IMR-90 (cell line): ENCODE results near the gene UXS1. TPM values are rescaled to one million over a fixed set of nuclear protein-coding genes. Genes with fewer than 3 reads are reported as not detected.

Experiments
- ATAC-seq: fragments of 200-7000 bp; cut with Tn5 transposase; 2 replicates; pipeline ENCODE4 v1.9.1; 2020; ENCODE audit warnings: low read depth, mild to moderate bottlenecking, moderate library complexity
- BruUV-seq: library from RNA; stranded (reverse); fragments of 400-500 nt; replicated peaks from 2 replicates; lab custom pipeline; 2021; lab: Mats Ljungman, UMichigan
- CTCF ChIA-PET: fragments of 300-600 bp; formaldehyde crosslinking; extraction: SDS; loops from one replicate; lab custom pipeline; 2021; ENCODE audit warnings: antibody characterized with exemption; lab: Yijun Ruan, JAX
- POLR2A ChIA-PET: fragments of 300-600 bp; sonication (Branson Sonifier 250); formaldehyde crosslinking; loops from one replicate; lab custom pipeline; 2022; ENCODE audit warnings: antibody characterized with exemption; ENCODE audit not compliant: unreplicated experiment; lab: Charles Lee
- DNase-seq: peaks from one replicate; pipeline ENCODE4 v3.0.0; 2013
- H2AFZ ChIP-seq: replicated peaks from 2 replicates; pipeline ENCODE3; 2013; ENCODE audit warnings: low read length, mild to moderate bottlenecking; ENCODE audit not compliant: poor library complexity
- H2AK5ac ChIP-seq: 2 replicates; pipeline ENCODE4 v1.6.1; 2013; ENCODE audit warnings: low read depth, low read length, inconsistent platforms
- H2AK9ac ChIP-seq: replicated peaks from 2 replicates; pipeline ENCODE3; 2013; ENCODE audit warnings: mild to moderate bottlenecking, low read depth, low read length, moderate library complexity; ENCODE audit not compliant: poor library complexity
- H2BK120ac ChIP-seq: 2 replicates; pipeline ENCODE4 v1.6.1; 2013; ENCODE audit warnings: low read depth, low read length, inconsistent platforms
- H2BK15ac ChIP-seq: 3 replicates; pipeline ENCODE4 v1.6.1; 2013; ENCODE audit warnings: low read depth, low read length, inconsistent platforms
- H2BK20ac ChIP-seq: 2 replicates; pipeline ENCODE4 v1.6.1; 2013; ENCODE audit warnings: low read depth, mild to moderate bottlenecking, inconsistent platforms, low read length, moderate library complexity
- H2BK5ac ChIP-seq: 2 replicates; pipeline ENCODE4 v1.6.1; 2013; ENCODE audit warnings: mild to moderate bottlenecking, low read depth, low read length, inconsistent platforms; ENCODE audit not compliant: poor library complexity, severe bottlenecking
- H3K14ac ChIP-seq: replicated peaks from 2 replicates; pipeline ENCODE4 v1.6.1; 2013; ENCODE audit warnings: low read depth, low read length, inconsistent platforms
- H3K18ac ChIP-seq: 2 replicates; pipeline ENCODE4 v1.6.1; 2013; ENCODE audit warnings: low read depth, low read length, control low read depth
- H3K23ac ChIP-seq: 2 replicates; pipeline ENCODE4 v1.6.1; 2013; ENCODE audit warnings: low read depth, low read length, inconsistent platforms
- H3K27ac ChIP-seq: 2 replicates; pipeline ENCODE4 v1.5.1; 2013; ENCODE audit warnings: mild to moderate bottlenecking, control low read depth, low read length; ENCODE audit not compliant: insufficient read depth
- H3K27me3 ChIP-seq: 2 replicates; pipeline ENCODE4 v1.6.1; 2013; ENCODE audit warnings: low read length; ENCODE audit not compliant: control insufficient read depth, insufficient read depth
- H3K36me3 ChIP-seq: 2 replicates; pipeline ENCODE4 v1.6.1; 2013; ENCODE audit warnings: low read length, mixed read lengths; ENCODE audit not compliant: control insufficient read depth, insufficient read depth
- H3K4ac ChIP-seq: 2 replicates; pipeline ENCODE4 v1.6.1; 2013; ENCODE audit warnings: low read depth, low read length, inconsistent platforms
- H3K4me1 ChIP-seq: 2 replicates; pipeline ENCODE4 v1.6.1; 2013; ENCODE audit warnings: low read length, mixed read lengths; ENCODE audit not compliant: control insufficient read depth, insufficient read depth
- H3K4me2 ChIP-seq: 2 replicates; pipeline ENCODE4 v1.6.1; 2013; ENCODE audit warnings: low read depth, mild to moderate bottlenecking, control low read depth, low read length, moderate library complexity
- H3K4me3 ChIP-seq: 2 replicates; pipeline ENCODE4 v1.5.1; 2013; ENCODE audit warnings: low read depth, mild to moderate bottlenecking, control low read depth, low read length, moderate library complexity; ENCODE audit not compliant: insufficient read depth
- H3K56ac ChIP-seq: 2 replicates; pipeline ENCODE4 v1.6.1; 2013; ENCODE audit warnings: low read length, inconsistent platforms; ENCODE audit not compliant: insufficient read depth; ENCODE audit errors: extremely low read depth
- H3K79me1 ChIP-seq, 2 experiments: 2 replicates each; pipeline ENCODE4 v1.6.1; 2013; ENCODE audit warnings: low read length in 2 of 2, inconsistent platforms in 1 of 2, low read depth in 1 of 2
- H3K9ac ChIP-seq: 2 replicates; pipeline ENCODE4 v1.6.1; 2013; ENCODE audit warnings: low read depth, low read length, control low read depth
- H3K9me1 ChIP-seq: 2 replicates; pipeline ENCODE4 v1.6.1; 2013; ENCODE audit warnings: low read length, inconsistent platforms; ENCODE audit not compliant: insufficient read depth
- H3K9me3 ChIP-seq: 2 replicates; pipeline ENCODE4 v1.6.1; 2013; ENCODE audit warnings: low read length; ENCODE audit not compliant: control insufficient read depth, insufficient read depth
- H4K20me1 ChIP-seq: 2 replicates; pipeline ENCODE4 v1.6.1; 2013; ENCODE audit warnings: low read length, inconsistent platforms; ENCODE audit not compliant: insufficient read depth
- H4K5ac ChIP-seq: 2 replicates; pipeline ENCODE4 v1.6.1; 2013; ENCODE audit warnings: mild to moderate bottlenecking, low read depth, low read length, control low read depth
- H4K8ac ChIP-seq, 2 experiments: 2 replicates each; pipeline ENCODE4 v1.6.1; 2013; ENCODE audit warnings: low read depth in 2 of 2, low read length in 2 of 2, control low read depth in 1 of 2, inconsistent platforms in 1 of 2
- H4K91ac ChIP-seq: 2 replicates; pipeline ENCODE4 v1.6.1; 2013; ENCODE audit warnings: low read depth, low read length, inconsistent platforms; ENCODE audit not compliant: insufficient read depth
- CEBPB ChIP-seq: IDR thresholded peaks from 2 replicates; pipeline ENCODE4 v1.6.1; 2012; ENCODE audit warnings: low read depth, low read length, improper control_type of control experiment
- CHD1 ChIP-seq: IDR thresholded peaks from 2 replicates; pipeline ENCODE4 v1.6.1; 2012; ENCODE audit warnings: low read depth, low read length, improper control_type of control experiment
- FOS ChIP-seq: fragments of 150-350 bp; IDR thresholded peaks from 2 replicates; pipeline ENCODE4 v1.6.1; 2016; ENCODE audit warnings: low read depth, low read length
- MXI1 ChIP-seq: IDR thresholded peaks from 2 replicates; pipeline ENCODE4 v1.6.1; 2012; ENCODE audit warnings: low read depth, mild to moderate bottlenecking, low read length, moderate library complexity, borderline replicate concordance
- NFE2L2 ChIP-seq: fragments of 150-350 bp; IDR thresholded peaks from 2 replicates; pipeline ENCODE4 v1.6.1; 2016; ENCODE audit warnings: low read depth, mild to moderate bottlenecking, low read length
- POLR2A ChIP-seq: IDR thresholded peaks from 2 replicates; pipeline ENCODE4 v1.6.1; 2012; ENCODE audit warnings: mild to moderate bottlenecking, low read depth, low read length
- RAD21 ChIP-seq: IDR thresholded peaks from 2 replicates; pipeline ENCODE4 v1.6.1; 2012; ENCODE audit warnings: low read length, improper control_type of control experiment
- RFX5 ChIP-seq: IDR thresholded peaks from 2 replicates; pipeline ENCODE4 v1.8.0; 2012; ENCODE audit warnings: low read depth, mild to moderate bottlenecking, low read length, moderate library complexity
- SMC3 ChIP-seq: fragments of 150-350 bp; IDR thresholded peaks from 2 replicates; pipeline ENCODE4 v1.6.1; 2016; ENCODE audit warnings: low read depth, mild to moderate bottlenecking, antibody characterized with exemption, low read length, moderate library complexity
- WGBS, 2 experiments: methylation state at CpG; one replicate each; pipeline versions ENCODE4 v1.1.5 to v1.1.7; 2013; ENCODE audit warnings: missing lambda C conversion rate in 2 of 2; ENCODE audit not compliant: insufficient read length in 1 of 2; ENCODE audit errors: extremely low coverage in 2 of 2; 5-methylcytosine and 5-hydroxymethylcytosine counted together
- dilution Hi-C: fragments of 300-500 bp; cut with HindIII; formaldehyde crosslinking; loops from one replicate; pipeline ENCODE4 v1.14.3; 2018; ENCODE audit warnings: low sequenced_read_pairs; ENCODE audit not compliant: unreplicated experiment
- in situ Hi-C: fragments of 300-500 bp; cut with MboI; formaldehyde crosslinking; loops from 3 replicates; pipeline ENCODE4 v1.14.3; 2019; ENCODE audit warnings: low sequenced_read_pairs, inconsistent platforms, mixed read lengths
- intact Hi-C: fragments of 100-400 bp; cut with micrococcal nuclease; formaldehyde crosslinking; loops from 2 replicates; pipeline ENCODE4 v1.10.0; 2022
- polyA plus RNA-seq, 3 experiments: library from polyadenylated mRNA; depleted of rRNA; stranded (reverse); fragments of >200 nt; gene quantifications; 2 replicates each; pipeline ENCODE4 v1.2.3, GENCODE V29; 2012; ENCODE audit warnings: low replicate concordance in 1 of 3
- total RNA-seq: library from RNA; depleted of rRNA; stranded (reverse); fragments of >200 nt; gene quantifications from 2 replicates; pipeline ENCODE4 v1.2.3, GENCODE V29; 2012
- TF ChIP-seq, protein P1 (sequence below): fragments of 150-350 bp; IDR thresholded peaks from 2 replicates; pipeline ENCODE4 v1.6.1; 2017; ENCODE audit warnings: mild to moderate bottlenecking, antibody characterized with exemption, low read length, low read depth
- TF ChIP-seq, protein P2 (sequence below): fragments of 150-350 bp; IDR thresholded peaks from 2 replicates; pipeline ENCODE4 v1.6.1; 2016; ENCODE audit warnings: low read depth, mild to moderate bottlenecking, low read length, moderate library complexity, borderline replicate concordance
- TF ChIP-seq, protein P3 (sequence below): conservative IDR thresholded peaks from 2 replicates; pipeline ENCODE4 v1.5.1; 2012; ENCODE audit warnings: mild to moderate bottlenecking, low read depth, low read length, improper control_type of control experiment

The UXS1 gene
- total and polyA plus RNA-seq, 2 of the 4 experiments (the other 2 are of a cell fraction): 33.7 to 54.3 TPM

DNA sequence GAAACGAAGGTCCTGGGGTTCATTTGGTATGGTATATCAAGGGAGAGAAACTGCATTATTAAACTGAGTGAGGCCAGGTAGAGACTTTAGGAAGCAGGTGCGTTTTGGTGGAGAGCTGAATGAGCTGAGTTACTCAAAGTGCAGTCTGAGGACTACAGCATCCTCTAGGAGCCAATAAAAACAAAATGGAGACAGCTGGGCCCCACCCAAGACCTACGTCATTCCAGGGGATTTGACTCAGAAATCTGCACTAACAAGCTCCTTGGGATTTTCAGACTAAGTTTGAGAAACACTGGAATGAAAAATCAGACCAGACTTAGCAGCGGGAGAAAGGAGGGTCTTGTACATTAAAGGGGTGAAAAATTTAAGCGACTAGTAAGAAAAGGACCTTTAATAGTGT lies 131.5 kb downstream of the UXS1 start:
- Histone ChIP-seq H3K9me3 (peaks cover 3% of the 10 kb centered on the region), H4K8ac (no peak overlapping the region), H3K18ac (no peak overlapping the region), H4K5ac (no peak overlapping the region), H3K79me1 (no peaks in the 10 kb centered on the region), H2BK20ac (no peak overlapping the region), H4K91ac (no peak overlapping the region), H2BK120ac (no peak overlapping the region), H3K4me3 (no peak overlapping the region), H2AK9ac (no peak overlapping the region), H3K27ac (no peak overlapping the region), H2BK5ac (no peak overlapping the region), H3K23ac (no peak overlapping the region), H3K56ac (no peak overlapping the region), H3K9me1 (no peaks in the 10 kb centered on the region), H3K4me1 (no peaks in the 10 kb centered on the region), H3K14ac (no peak overlapping the region), H4K20me1 (no peaks in the 10 kb centered on the region), H2AK5ac (no peak overlapping the region), H3K27me3 (peaks cover 44% of the 10 kb centered on the region), H3K4me2 (no peak overlapping the region), H3K36me3 (no peaks in the 10 kb centered on the region), H3K9ac (no peak overlapping the region), H2AFZ (no peak overlapping the region), H3K4ac (no peak overlapping the region), H2BK15ac (no peak overlapping the region)
- POLR2A ChIA-PET: no interaction called here
- WGBS, 2 experiments: 33% methylated on average over 1 of the region's 5 CpGs; no CpG with 5 or more reads in 1 of the 2 experiments
- in situ Hi-C loops: no loop called here
- intact Hi-C loops: no loop called here
- TF ChIP-seq, protein P1, sequence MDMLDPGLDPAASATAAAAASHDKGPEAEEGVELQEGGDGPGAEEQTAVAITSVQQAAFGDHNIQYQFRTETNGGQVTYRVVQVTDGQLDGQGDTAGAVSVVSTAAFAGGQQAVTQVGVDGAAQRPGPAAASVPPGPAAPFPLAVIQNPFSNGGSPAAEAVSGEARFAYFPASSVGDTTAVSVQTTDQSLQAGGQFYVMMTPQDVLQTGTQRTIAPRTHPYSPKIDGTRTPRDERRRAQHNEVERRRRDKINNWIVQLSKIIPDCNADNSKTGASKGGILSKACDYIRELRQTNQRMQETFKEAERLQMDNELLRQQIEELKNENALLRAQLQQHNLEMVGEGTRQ: no peak
- no peak for TF ChIP-seq CHD1
- TF ChIP-seq RFX5: no peak
- TF ChIP-seq NFE2L2: no peak
- no peak for TF ChIP-seq SMC3
- TF ChIP-seq FOS: no peak
- TF ChIP-seq, protein P2, sequence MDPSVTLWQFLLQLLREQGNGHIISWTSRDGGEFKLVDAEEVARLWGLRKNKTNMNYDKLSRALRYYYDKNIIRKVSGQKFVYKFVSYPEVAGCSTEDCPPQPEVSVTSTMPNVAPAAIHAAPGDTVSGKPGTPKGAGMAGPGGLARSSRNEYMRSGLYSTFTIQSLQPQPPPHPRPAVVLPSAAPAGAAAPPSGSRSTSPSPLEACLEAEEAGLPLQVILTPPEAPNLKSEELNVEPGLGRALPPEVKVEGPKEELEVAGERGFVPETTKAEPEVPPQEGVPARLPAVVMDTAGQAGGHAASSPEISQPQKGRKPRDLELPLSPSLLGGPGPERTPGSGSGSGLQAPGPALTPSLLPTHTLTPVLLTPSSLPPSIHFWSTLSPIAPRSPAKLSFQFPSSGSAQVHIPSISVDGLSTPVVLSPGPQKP: no peak
- TF ChIP-seq, protein P3, sequence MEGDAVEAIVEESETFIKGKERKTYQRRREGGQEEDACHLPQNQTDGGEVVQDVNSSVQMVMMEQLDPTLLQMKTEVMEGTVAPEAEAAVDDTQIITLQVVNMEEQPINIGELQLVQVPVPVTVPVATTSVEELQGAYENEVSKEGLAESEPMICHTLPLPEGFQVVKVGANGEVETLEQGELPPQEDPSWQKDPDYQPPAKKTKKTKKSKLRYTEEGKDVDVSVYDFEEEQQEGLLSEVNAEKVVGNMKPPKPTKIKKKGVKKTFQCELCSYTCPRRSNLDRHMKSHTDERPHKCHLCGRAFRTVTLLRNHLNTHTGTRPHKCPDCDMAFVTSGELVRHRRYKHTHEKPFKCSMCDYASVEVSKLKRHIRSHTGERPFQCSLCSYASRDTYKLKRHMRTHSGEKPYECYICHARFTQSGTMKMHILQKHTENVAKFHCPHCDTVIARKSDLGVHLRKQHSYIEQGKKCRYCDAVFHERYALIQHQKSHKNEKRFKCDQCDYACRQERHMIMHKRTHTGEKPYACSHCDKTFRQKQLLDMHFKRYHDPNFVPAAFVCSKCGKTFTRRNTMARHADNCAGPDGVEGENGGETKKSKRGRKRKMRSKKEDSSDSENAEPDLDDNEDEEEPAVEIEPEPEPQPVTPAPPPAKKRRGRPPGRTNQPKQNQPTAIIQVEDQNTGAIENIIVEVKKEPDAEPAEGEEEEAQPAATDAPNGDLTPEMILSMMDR: no peak
- no peak for TF ChIP-seq RAD21
- TF ChIP-seq POLR2A: no peak
- TF ChIP-seq CEBPB: no peak
- TF ChIP-seq MXI1: no peak
- DNase-seq: no peak
- no peak for ATAC-seq
- dilution Hi-C loops: no loop called here
- CTCF ChIA-PET: no interaction called here
- BruUV-seq: no TSS peak
